Measurements from ENCODE around the gene ITPR3. TPM values are rescaled to one million over a fixed set of nuclear protein-coding genes. Genes with fewer than 3 reads are reported as not detected.

Gene ITPR3
- total and polyA plus RNA-seq, 2 of the 13 experiments (the other 11 are each of a cell fraction or from before 2014, with no cell fraction given) = 3.8 to 21.4 TPM

- no peak for TF ChIP-seq THAP9 (CRISPR knock-in tag; IDR thresholded peaks at IDR 0.05; ENCODE audit: borderline replicate concordance)
- no peak for TF ChIP-seq SRSF4 (IDR thresholded peaks at IDR 0.05; ENCODE audit: low read depth, low read length, poor library complexity, severe bottlenecking)
- peak; percentile 59; the same call in 1 of the 2 replicates for TF ChIP-seq FOXA3 (CRISPR knock-in tag; IDR thresholded peaks at IDR 0.05)
- peak; percentile 66 for TF ChIP-seq CREM (IDR thresholded peaks at IDR 0.05)
- no peak for TF ChIP-seq CREM (CRISPR knock-in tag; IDR thresholded peaks at IDR 0.05)
- no peak for TF ChIP-seq ZNF672 (CRISPR knock-in tag; IDR thresholded peaks at IDR 0.05)
- TF ChIP-seq, protein P1, sequence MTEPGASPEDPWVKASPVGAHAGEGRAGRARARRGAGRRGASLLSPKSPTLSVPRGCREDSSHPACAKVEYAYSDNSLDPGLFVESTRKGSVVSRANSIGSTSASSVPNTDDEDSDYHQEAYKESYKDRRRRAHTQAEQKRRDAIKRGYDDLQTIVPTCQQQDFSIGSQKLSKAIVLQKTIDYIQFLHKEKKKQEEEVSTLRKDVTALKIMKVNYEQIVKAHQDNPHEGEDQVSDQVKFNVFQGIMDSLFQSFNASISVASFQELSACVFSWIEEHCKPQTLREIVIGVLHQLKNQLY (CRISPR knock-in tag; IDR thresholded peaks at IDR 0.05) = peak; percentile 77
- TF ChIP-seq, protein P2, sequence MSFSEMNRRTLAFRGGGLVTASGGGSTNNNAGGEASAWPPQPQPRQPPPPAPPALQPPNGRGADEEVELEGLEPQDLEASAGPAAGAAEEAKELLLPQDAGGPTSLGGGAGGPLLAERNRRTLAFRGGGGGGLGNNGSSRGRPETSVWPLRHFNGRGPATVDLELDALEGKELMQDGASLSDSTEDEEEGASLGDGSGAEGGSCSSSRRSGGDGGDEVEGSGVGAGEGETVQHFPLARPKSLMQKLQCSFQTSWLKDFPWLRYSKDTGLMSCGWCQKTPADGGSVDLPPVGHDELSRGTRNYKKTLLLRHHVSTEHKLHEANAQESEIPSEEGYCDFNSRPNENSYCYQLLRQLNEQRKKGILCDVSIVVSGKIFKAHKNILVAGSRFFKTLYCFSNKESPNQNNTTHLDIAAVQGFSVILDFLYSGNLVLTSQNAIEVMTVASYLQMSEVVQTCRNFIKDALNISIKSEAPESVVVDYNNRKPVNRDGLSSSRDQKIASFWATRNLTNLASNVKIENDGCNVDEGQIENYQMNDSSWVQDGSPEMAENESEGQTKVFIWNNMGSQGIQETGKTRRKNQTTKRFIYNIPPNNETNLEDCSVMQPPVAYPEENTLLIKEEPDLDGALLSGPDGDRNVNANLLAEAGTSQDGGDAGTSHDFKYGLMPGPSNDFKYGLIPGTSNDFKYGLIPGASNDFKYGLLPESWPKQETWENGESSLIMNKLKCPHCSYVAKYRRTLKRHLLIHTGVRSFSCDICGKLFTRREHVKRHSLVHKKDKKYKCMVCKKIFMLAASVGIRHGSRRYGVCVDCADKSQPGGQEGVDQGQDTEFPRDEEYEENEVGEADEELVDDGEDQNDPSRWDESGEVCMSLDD (CRISPR knock-in tag; IDR thresholded peaks at IDR 0.05; ENCODE audit: borderline replicate concordance) = no peak
- peak; percentile 96 for TF ChIP-seq MAX (IDR thresholded peaks at IDR 0.05)
- TF ChIP-seq CHD2 (IDR thresholded peaks at IDR 0.05; ENCODE audit: low read depth, low read length) = no peak
- no peak for TF ChIP-seq E2F5 (CRISPR knock-in tag; conservative IDR thresholded peaks at IDR 0.05)
- peak; percentile 26; the same call in 1 of the 2 replicates for TF ChIP-seq ZNF12 (CRISPR knock-in tag; IDR thresholded peaks at IDR 0.05)
- TF ChIP-seq IKZF1 (IDR thresholded peaks at IDR 0.05) = no peak
- no peak for TF ChIP-seq NFE2L1 (CRISPR knock-in tag; IDR thresholded peaks at IDR 0.05; ENCODE audit: borderline replicate concordance)
- no peak for TF ChIP-seq TP53 (CRISPR knock-in tag; conservative IDR thresholded peaks at IDR 0.05)
- TF ChIP-seq PHF8 (CRISPR knock-in tag; IDR thresholded peaks at IDR 0.05) = 0 out of 2 replicates have a peak, but pooled peaks have one; percentile 18
- 0 out of 2 replicates have a peak, but pooled peaks have one; percentile 48 for TF ChIP-seq KDM6A (CRISPR knock-in tag; IDR thresholded peaks at IDR 0.05; ENCODE audit: low read depth)
- no peak for TF ChIP-seq PRDM10 (CRISPR knock-in tag; IDR thresholded peaks at IDR 0.05; ENCODE audit: low read depth)
- TF ChIP-seq U2AF1 (optimal IDR thresholded peaks at IDR 0.05; ENCODE audit: low read depth, low read length) = no peak
- TF ChIP-seq ZBTB1 (CRISPR knock-in tag; IDR thresholded peaks at IDR 0.05; ENCODE audit: borderline replicate concordance) = no peak
Measured at GRCh38 chr6:33613146-33613794, 7.9 kb upstream of the ITPR3 start (continued).

Measured in HepG2 (cell line).